HepG2 (cell line): Measurements from ENCODE around the gene CREBBP. TPM values are rescaled to one million over a fixed set of nuclear protein-coding genes. Genes with fewer than 3 reads are reported as not detected.

Source experiments
- ARID2 ChIP-seq: sonication (generic); formaldehyde crosslinking; IDR thresholded peaks from 2 replicates; pipeline ENCODE4 v1.8.1; 2022; ENCODE audit warnings: mild to moderate bottlenecking, missing genetic modification reagents, borderline replicate concordance
- ERF ChIP-seq: IDR thresholded peaks from 2 replicates; pipeline ENCODE4 v1.6.1; 2018; ENCODE audit warnings: missing biosample characterization, missing genetic modification reagents
- ETV5 ChIP-seq: IDR thresholded peaks from 2 replicates; pipeline ENCODE4 v1.6.1; 2018; ENCODE audit warnings: missing biosample characterization, missing genetic modification reagents, inconsistent platforms, borderline replicate concordance
- HOXA5 ChIP-seq: sonication (generic); formaldehyde crosslinking; IDR thresholded peaks from 2 replicates; pipeline ENCODE4 v1.4.0; 2020; ENCODE audit warnings: missing genetic modification reagents
- KAT8 ChIP-seq: IDR thresholded peaks from 2 replicates; pipeline ENCODE4 v1.6.1; 2016; ENCODE audit warnings: missing genetic modification reagents, missing compliant biosample characterization
- KLF16 ChIP-seq, 2 experiments: sonication (generic) in 1 of 2; formaldehyde crosslinking in 1 of 2; IDR thresholded peaks; 2 replicates each; pipeline versions ENCODE4 v1.6.1 to v1.8.0; 2016 to 2023; ENCODE audit warnings: missing genetic modification reagents in 2 of 2, missing compliant biosample characterization in 1 of 2
- MYC ChIP-seq: sonication (generic); formaldehyde crosslinking; IDR thresholded peaks from 2 replicates; pipeline ENCODE4 v1.9.0; 2021; ENCODE audit warnings: missing genetic modification reagents, borderline replicate concordance
- SETDB1 ChIP-seq: sonication (generic); formaldehyde crosslinking; IDR thresholded peaks from 2 replicates; pipeline ENCODE4 v1.5.1; 2020; ENCODE audit warnings: missing genetic modification reagents, mild to moderate bottlenecking, borderline replicate concordance
- THAP11 ChIP-seq: IDR thresholded peaks from 2 replicates; pipeline ENCODE4 v1.6.1; 2016; ENCODE audit warnings: missing biosample characterization, missing genetic modification reagents
- ZNF12 ChIP-seq: sonication (generic); formaldehyde crosslinking; IDR thresholded peaks from 2 replicates; pipeline ENCODE4 v1.5.0; 2020; ENCODE audit warnings: missing genetic modification reagents
- ZNF232 ChIP-seq: sonication (generic); formaldehyde crosslinking; IDR thresholded peaks from 2 replicates; pipeline ENCODE4 v1.4.0; 2020; ENCODE audit warnings: missing genetic modification reagents, borderline replicate concordance
- ZNF296 ChIP-seq: sonication (generic); formaldehyde crosslinking; conservative IDR thresholded peaks from 2 replicates; pipeline ENCODE4 v1.5.0; 2020; ENCODE audit warnings: mild to moderate bottlenecking, missing genetic modification reagents
- ZNF317 ChIP-seq: sonication (generic); formaldehyde crosslinking; IDR thresholded peaks from 2 replicates; pipeline ENCODE4 v1.5.0; 2020; ENCODE audit warnings: mild to moderate bottlenecking, missing genetic modification reagents
- ZNF337 ChIP-seq: sonication (generic); formaldehyde crosslinking; IDR thresholded peaks from 2 replicates; pipeline ENCODE4 v1.5.1; 2020; ENCODE audit warnings: missing genetic modification reagents, low read depth, mild to moderate bottlenecking, borderline replicate concordance
- polyA plus RNA-seq, 8 experiments: library from polyadenylated mRNA; depleted of rRNA in 3 of 8; stranded (reverse) in 7 of 8; unstranded in 1 of 8; fragments of >200 nt; fragmentation: Illumina TruSeq in 4 of 8; extraction: Trizol in 4 of 8; gene quantifications; 2 replicates each; pipeline versions ENCODE4 v1.2.1 to v1.2.3, GENCODE V29; 2011 to 2016; ENCODE audit warnings: low read depth in 4 of 8, missing spikeins in 1 of 8, mixed read lengths in 1 of 8; ENCODE audit not compliant: insufficient read depth in 1 of 8
- total RNA-seq, 5 experiments: library from RNA; depleted of rRNA; stranded (reverse); fragments of >200 nt; fragmentation: Illumina TruSeq; extraction: Trizol; gene quantifications; 2 replicates each; pipeline ENCODE4 v1.2.3, GENCODE V29; 2016; ENCODE audit warnings: low read depth in 1 of 5
- TF ChIP-seq, protein P1 (sequence below): sonication (generic); formaldehyde crosslinking; IDR thresholded peaks from 2 replicates; pipeline ENCODE4 v1.4.0; 2020; ENCODE audit warnings: missing genetic modification reagents
- TF ChIP-seq, protein P2 (sequence below): sonication (generic); formaldehyde crosslinking; IDR thresholded peaks from 2 replicates; pipeline ENCODE4 v1.4.0; 2020; ENCODE audit warnings: missing genetic modification reagents
- TF ChIP-seq, protein P3 (sequence below): sonication (generic); formaldehyde crosslinking; IDR thresholded peaks from 2 replicates; pipeline ENCODE4 v1.4.0; 2020; ENCODE audit warnings: missing genetic modification reagents
- TF ChIP-seq, protein P4 (sequence below): sonication (generic); formaldehyde crosslinking; IDR thresholded peaks from 2 replicates; pipeline ENCODE4 v1.4.0; 2020; ENCODE audit warnings: missing genetic modification reagents, borderline replicate concordance
- TF ChIP-seq, protein P5 (sequence below): sonication (generic); formaldehyde crosslinking; IDR thresholded peaks from 2 replicates; pipeline ENCODE4; 2020; ENCODE audit warnings: missing genetic modification reagents, mild to moderate bottlenecking, borderline replicate concordance

The CREBBP gene
- total and polyA plus RNA-seq, 2 of the 13 experiments (the other 11 are each of a cell fraction or from before 2014, with no cell fraction given) = 5.3 to 10.4 TPM

DNA sequence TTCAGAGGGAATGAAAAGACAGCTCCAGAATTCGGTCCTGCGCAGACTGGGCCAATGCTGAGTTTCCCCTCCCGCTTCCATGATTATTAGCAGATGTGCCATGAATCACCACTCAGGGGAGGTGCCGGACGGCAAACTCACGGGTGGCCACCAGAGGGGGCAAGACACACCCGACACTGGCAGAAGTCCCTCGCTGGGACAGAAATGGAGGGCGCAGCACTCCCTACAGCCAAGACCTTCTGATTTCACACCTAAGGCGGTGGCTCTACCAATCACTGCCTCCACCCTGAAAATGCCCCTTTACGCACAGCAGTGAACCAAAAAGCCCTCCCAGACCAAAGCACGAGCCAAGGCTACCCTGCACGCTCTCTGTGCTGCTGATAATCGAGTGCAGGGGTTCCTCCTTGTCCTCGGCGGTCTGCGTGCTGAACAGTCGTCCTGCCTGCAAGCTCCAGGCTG lies 190.0 kb downstream of the CREBBP start (continued):
- TF ChIP-seq, protein P1, sequence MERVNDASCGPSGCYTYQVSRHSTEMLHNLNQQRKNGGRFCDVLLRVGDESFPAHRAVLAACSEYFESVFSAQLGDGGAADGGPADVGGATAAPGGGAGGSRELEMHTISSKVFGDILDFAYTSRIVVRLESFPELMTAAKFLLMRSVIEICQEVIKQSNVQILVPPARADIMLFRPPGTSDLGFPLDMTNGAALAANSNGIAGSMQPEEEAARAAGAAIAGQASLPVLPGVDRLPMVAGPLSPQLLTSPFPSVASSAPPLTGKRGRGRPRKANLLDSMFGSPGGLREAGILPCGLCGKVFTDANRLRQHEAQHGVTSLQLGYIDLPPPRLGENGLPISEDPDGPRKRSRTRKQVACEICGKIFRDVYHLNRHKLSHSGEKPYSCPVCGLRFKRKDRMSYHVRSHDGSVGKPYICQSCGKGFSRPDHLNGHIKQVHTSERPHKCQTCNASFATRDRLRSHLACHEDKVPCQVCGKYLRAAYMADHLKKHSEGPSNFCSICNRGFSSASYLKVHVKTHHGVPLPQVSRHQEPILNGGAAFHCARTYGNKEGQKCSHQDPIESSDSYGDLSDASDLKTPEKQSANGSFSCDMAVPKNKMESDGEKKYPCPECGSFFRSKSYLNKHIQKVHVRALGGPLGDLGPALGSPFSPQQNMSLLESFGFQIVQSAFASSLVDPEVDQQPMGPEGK (CRISPR knock-in tag) = 0 out of 2 replicates have a peak, but pooled peaks have one; percentile 35
- TF ChIP-seq ZNF12 (CRISPR knock-in tag) (no peak), ZNF232 (CRISPR knock-in tag) (0 out of 2 replicates have a peak, but pooled peaks have one; percentile 25), THAP11 (0 out of 2 replicates have a peak, but pooled peaks have one; percentile 23), KLF16 (CRISPR knock-in tag; IDR thresholded peaks at IDR 0.05) (peak in 1 of 2 experiments; percentile 34; a peak in 1 of 4 replicates), ZNF296 (CRISPR knock-in tag) (no peak), ZNF337 (CRISPR knock-in tag) (0 out of 2 replicates have a peak, but pooled peaks have one; percentile 35), SETDB1 (CRISPR knock-in tag) (no peak), ARID2 (CRISPR knock-in tag) (no peak), HOXA5 (CRISPR knock-in tag) (peak; percentile 70; the same call in 1 of the 2 replicates), ERF (CRISPR knock-in tag) (0 out of 2 replicates have a peak, but pooled peaks have one; percentile 24), KAT8 (CRISPR knock-in tag) (0 out of 2 replicates have a peak, but pooled peaks have one; percentile 33), ETV5 (no peak), ZNF317 (no peak), MYC (CRISPR knock-in tag) (0 out of 2 replicates have a peak, but pooled peaks have one; percentile 38)
- TF ChIP-seq, protein P2, sequence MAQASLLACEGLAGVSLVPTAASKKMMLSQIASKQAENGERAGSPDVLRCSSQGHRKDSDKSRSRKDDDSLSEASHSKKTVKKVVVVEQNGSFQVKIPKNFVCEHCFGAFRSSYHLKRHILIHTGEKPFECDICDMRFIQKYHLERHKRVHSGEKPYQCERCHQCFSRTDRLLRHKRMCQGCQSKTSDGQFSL (CRISPR knock-in tag) = peak; percentile 50; the same call in 1 of the 2 replicates
- TF ChIP-seq, protein P3, sequence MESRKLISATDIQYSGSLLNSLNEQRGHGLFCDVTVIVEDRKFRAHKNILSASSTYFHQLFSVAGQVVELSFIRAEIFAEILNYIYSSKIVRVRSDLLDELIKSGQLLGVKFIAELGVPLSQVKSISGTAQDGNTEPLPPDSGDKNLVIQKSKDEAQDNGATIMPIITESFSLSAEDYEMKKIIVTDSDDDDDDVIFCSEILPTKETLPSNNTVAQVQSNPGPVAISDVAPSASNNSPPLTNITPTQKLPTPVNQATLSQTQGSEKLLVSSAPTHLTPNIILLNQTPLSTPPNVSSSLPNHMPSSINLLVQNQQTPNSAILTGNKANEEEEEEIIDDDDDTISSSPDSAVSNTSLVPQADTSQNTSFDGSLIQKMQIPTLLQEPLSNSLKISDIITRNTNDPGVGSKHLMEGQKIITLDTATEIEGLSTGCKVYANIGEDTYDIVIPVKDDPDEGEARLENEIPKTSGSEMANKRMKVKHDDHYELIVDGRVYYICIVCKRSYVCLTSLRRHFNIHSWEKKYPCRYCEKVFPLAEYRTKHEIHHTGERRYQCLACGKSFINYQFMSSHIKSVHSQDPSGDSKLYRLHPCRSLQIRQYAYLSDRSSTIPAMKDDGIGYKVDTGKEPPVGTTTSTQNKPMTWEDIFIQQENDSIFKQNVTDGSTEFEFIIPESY (CRISPR knock-in tag) = peak; percentile 65; the same call in 1 of the 2 replicates
- TF ChIP-seq, protein P4, sequence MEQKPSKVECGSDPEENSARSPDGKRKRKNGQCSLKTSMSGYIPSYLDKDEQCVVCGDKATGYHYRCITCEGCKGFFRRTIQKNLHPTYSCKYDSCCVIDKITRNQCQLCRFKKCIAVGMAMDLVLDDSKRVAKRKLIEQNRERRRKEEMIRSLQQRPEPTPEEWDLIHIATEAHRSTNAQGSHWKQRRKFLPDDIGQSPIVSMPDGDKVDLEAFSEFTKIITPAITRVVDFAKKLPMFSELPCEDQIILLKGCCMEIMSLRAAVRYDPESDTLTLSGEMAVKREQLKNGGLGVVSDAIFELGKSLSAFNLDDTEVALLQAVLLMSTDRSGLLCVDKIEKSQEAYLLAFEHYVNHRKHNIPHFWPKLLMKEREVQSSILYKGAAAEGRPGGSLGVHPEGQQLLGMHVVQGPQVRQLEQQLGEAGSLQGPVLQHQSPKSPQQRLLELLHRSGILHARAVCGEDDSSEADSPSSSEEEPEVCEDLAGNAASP (CRISPR knock-in tag) = peak; percentile 30; the same call in 1 of the 2 replicates
- TF ChIP-seq, protein P5, sequence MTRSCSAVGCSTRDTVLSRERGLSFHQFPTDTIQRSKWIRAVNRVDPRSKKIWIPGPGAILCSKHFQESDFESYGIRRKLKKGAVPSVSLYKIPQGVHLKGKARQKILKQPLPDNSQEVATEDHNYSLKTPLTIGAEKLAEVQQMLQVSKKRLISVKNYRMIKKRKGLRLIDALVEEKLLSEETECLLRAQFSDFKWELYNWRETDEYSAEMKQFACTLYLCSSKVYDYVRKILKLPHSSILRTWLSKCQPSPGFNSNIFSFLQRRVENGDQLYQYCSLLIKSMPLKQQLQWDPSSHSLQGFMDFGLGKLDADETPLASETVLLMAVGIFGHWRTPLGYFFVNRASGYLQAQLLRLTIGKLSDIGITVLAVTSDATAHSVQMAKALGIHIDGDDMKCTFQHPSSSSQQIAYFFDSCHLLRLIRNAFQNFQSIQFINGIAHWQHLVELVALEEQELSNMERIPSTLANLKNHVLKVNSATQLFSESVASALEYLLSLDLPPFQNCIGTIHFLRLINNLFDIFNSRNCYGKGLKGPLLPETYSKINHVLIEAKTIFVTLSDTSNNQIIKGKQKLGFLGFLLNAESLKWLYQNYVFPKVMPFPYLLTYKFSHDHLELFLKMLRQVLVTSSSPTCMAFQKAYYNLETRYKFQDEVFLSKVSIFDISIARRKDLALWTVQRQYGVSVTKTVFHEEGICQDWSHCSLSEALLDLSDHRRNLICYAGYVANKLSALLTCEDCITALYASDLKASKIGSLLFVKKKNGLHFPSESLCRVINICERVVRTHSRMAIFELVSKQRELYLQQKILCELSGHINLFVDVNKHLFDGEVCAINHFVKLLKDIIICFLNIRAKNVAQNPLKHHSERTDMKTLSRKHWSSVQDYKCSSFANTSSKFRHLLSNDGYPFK (CRISPR knock-in tag) = no peak
